ENCODE results near the gene THEM5.

THEM5 gene

GRCh38 chr1:151817353-151817730 is 36.2 kb downstream of the THEM5 start:
- peak; percentile 28 to 43 for DNase-seq

- no peak for DNase-seq
Measured at GRCh38 chr1:151816548-151817352, 36.8 kb downstream of the THEM5 start.

- DNase-seq = no peak
Measured at GRCh38 chr1:151815716-151816327, 37.7 kb downstream of the THEM5 start.

- DNase-seq = no peak
Measured at GRCh38 chr1:151814971-151815545, 38.5 kb downstream of the THEM5 start.

- DNase-seq = no peak
Measured at GRCh38 chr1:151814426-151814825, 39.1 kb downstream of the THEM5 start.

- no peak for DNase-seq
Measured at GRCh38 chr1:151813271-151813977, 40.1 kb downstream of the THEM5 start.

- no peak for DNase-seq
Measured at GRCh38 chr1:151811181-151811580, 42.3 kb downstream of the THEM5 start.

GRCh38 chr1:151809985-151810556 is 43.4 kb downstream of the THEM5 start:
- DNase-seq = no peak

GRCh38 chr1:151809290-151809984 is 44.1 kb downstream of the THEM5 start:
- no peak for DNase-seq

GRCh38 chr1:151807766-151808165 is 45.7 kb downstream of the THEM5 start:
- peak in 1 of 2 donors; percentile 42 for DNase-seq

- DNase-seq = no peak
Measured at GRCh38 chr1:151807131-151807530, 46.4 kb downstream of the THEM5 start.

GRCh38 chr1:151806170-151806569 is 47.3 kb downstream of the THEM5 start:
- no peak for DNase-seq

- DNase-seq = no peak
Measured at GRCh38 chr1:151805066-151805820, 48.3 kb downstream of the THEM5 start, which contains the start of gene LINGO4. LINGO4 (minus strand) TSS chr1:151805419; CDS start chr1:151802704, 2,715 bp downstream.

- DNase-seq = no peak
Measured at GRCh38 chr1:151803915-151804314, 49.6 kb downstream of the THEM5 start.

GRCh38 chr1:151803164-151803563 is 50.3 kb downstream of the THEM5 start:
- no peak for DNase-seq

- no peak for DNase-seq
Measured at GRCh38 chr1:151802372-151802771, 51.1 kb downstream of the THEM5 start.

GRCh38 chr1:151801846-151802245 is 51.7 kb downstream of the THEM5 start:
- DNase-seq = no peak

GRCh38 chr1:151801310-151801820 is 52.1 kb downstream of the THEM5 start:
- DNase-seq = no peak

GRCh38 chr1:151800830-151801229 is 52.7 kb downstream of the THEM5 start:
- no peak for DNase-seq

GRCh38 chr1:151799179-151800022 is 54.1 kb downstream of the THEM5 start:
- no peak for DNase-seq

All from inflammatory macrophage treated with lipopolysaccharide for 1 hour (primary cell).